Caco-2 (cell line): ENCODE measurements around the gene DNER. TPM values are rescaled to one million over a fixed set of nuclear protein-coding genes. Genes with fewer than 3 reads are reported as not detected.

Experiments
- BruUV-seq: library from RNA; stranded (reverse); fragments of 400-500 nt; replicated peaks from 2 replicates; lab custom pipeline; 2021; lab: Mats Ljungman, UMichigan
- CTCF ChIA-PET: fragments of 300-600 bp; sonication (Branson Sonifier 250); formaldehyde crosslinking; loops from one replicate; lab custom pipeline; 2022; ENCODE audit warnings: antibody characterized with exemption; lab: Charles Lee
- POLR2A ChIA-PET: fragments of 300-600 bp; sonication (Branson Sonifier 250); formaldehyde crosslinking; loops from one replicate; lab custom pipeline; 2022; ENCODE audit warnings: antibody characterized with exemption; lab: Charles Lee
- DNase-seq, 2 experiments: peaks; one replicate each; pipeline versions ENCODE4 v3.0.0 to v3.0.0-alpha.2; 2020 to 2022
- H3K27me3 ChIP-seq: replicated peaks from 2 replicates; pipeline ENCODE4 v1.6.0; 2011; ENCODE audit warnings: low read length; ENCODE audit not compliant: control insufficient read depth, insufficient read depth
- H3K36me3 ChIP-seq: 2 replicates; pipeline ENCODE4 v1.5.1; 2011; ENCODE audit warnings: low read length; ENCODE audit not compliant: control insufficient read depth, insufficient read depth
- H3K4me1 ChIP-seq: fragments of 250-450 bp; sonication (Bioruptor Pico); 2 replicates; pipeline ENCODE4 v1.5.1; 2020; ENCODE audit warnings: mild to moderate bottlenecking
- H3K4me3 ChIP-seq: 2 replicates; pipeline ENCODE4 v1.5.1; 2011; ENCODE audit warnings: low read depth, mild to moderate bottlenecking, control low read depth, low read length
- H3K9me3 ChIP-seq: fragments of 250-450 bp; sonication (Bioruptor Pico); 2 replicates; pipeline ENCODE4 v1.5.1; 2020; ENCODE audit warnings: mild to moderate bottlenecking, moderate library complexity
- H3K27ac Mint-ChIP-seq: one replicate; pipeline ENCODE4 v1.8.0; 2022; ENCODE audit warnings: mixed read lengths; ENCODE audit not compliant: unreplicated experiment
- H3K27me3 Mint-ChIP-seq: one replicate; pipeline ENCODE4 v1.8.0; 2022; ENCODE audit warnings: mixed read lengths; ENCODE audit not compliant: insufficient read depth, unreplicated experiment
- H3K36me3 Mint-ChIP-seq: one replicate; pipeline ENCODE4 v1.8.0; 2022; ENCODE audit warnings: mild to moderate bottlenecking, mixed read lengths; ENCODE audit not compliant: insufficient read depth, unreplicated experiment
- H3K4me1 Mint-ChIP-seq: one replicate; pipeline ENCODE4 v1.8.0; 2022; ENCODE audit warnings: low read depth, mixed read lengths; ENCODE audit not compliant: unreplicated experiment
- H3K4me3 Mint-ChIP-seq: one replicate; pipeline ENCODE4 v1.8.0; 2022; ENCODE audit warnings: mild to moderate bottlenecking, moderate library complexity, mixed read lengths; ENCODE audit not compliant: unreplicated experiment
- H3K9me3 Mint-ChIP-seq: one replicate; pipeline ENCODE4 v1.8.0; 2022; ENCODE audit warnings: mixed read lengths; ENCODE audit not compliant: unreplicated experiment
- CTCF ChIP-seq, 2 experiments: fragments of 200-600 bp in 1 of 2; IDR thresholded peaks; 1 replicate in 1 of 2; 2 replicates in 1 of 2; pipeline versions ENCODE4 v1.5.1 to v1.8.0; 2011 to 2022; ENCODE audit warnings: antibody characterized with exemption in 1 of 2, control low read depth in 1 of 2, inconsistent platforms in 1 of 2, low read depth in 1 of 2, low read length in 1 of 2, mild to moderate bottlenecking in 1 of 2, moderate library complexity in 1 of 2; ENCODE audit not compliant: insufficient read depth in 1 of 2, severe bottlenecking in 1 of 2, unreplicated experiment in 1 of 2
- intact Hi-C: fragments of 100-400 bp; cut with micrococcal nuclease; formaldehyde crosslinking; loops from one replicate; pipeline ENCODE4 v1.10.0; 2022; ENCODE audit not compliant: unreplicated experiment
- total RNA-seq: library from RNA; stranded (reverse); gene quantifications from 2 replicates; pipeline ENCODE4 v1.2.3, GENCODE V29; 2022

DNER gene
- total RNA-seq, 1 experiment from 2014 or later = not detected

DNA sequence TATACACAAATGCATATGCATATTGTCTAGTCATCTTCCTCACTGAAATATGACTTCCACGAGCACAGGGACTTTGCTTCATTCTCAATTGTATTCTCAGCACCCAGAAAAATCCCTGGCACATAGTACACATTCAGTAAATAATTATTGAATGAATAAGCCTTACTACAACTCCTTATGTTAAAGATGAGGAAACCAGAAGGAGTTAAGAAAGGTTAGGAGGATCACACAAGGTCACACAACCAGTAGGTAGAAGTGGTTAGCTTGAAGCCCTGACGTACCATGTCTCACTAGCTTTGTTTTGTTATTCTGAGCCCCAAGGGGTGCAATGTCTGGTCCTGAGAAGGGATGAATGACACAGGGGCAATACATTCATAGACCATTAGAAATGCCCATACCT, 222.3 kb downstream of the DNER start:
- ChIA-PET POLR2A (no interaction called here), CTCF (interaction anchor here (0.5 kb wide), 1 partner anchor 95 kb away, joined by 4 read pairs; no protein-coding TSS in a partner anchor)
- H3K27ac Mint-ChIP-seq = no peak overlapping the region
- no peaks in the 10 kb centered on the region for H3K4me1 ChIP-seq
- H3K27me3 ChIP-seq = no peaks in the 10 kb centered on the region; the same call in 1 of the 2 replicates
- no peak for DNase-seq
- H3K4me3 Mint-ChIP-seq = no peak overlapping the region
- H3K27me3 Mint-ChIP-seq = peaks cover 3% of the 10 kb centered on the region
- no peaks in the 10 kb centered on the region for H3K9me3 ChIP-seq
- H3K36me3 ChIP-seq = no peaks in the 10 kb centered on the region
- BruUV-seq = no TSS peak
- H3K9me3 Mint-ChIP-seq = peaks cover 10% of the 10 kb centered on the region
- no peaks in the 10 kb centered on the region for H3K4me1 Mint-ChIP-seq
- no peaks in the 10 kb centered on the region for H3K36me3 Mint-ChIP-seq
- H3K4me3 ChIP-seq = no peak overlapping the region
- TF ChIP-seq CTCF (IDR thresholded peaks at IDR 0.05; ENCODE audit: insufficient read depth in 1 of 2, low read depth in 1 of 2, low read length in 1 of 2, severe bottlenecking in 1 of 2, unreplicated experiment in 1 of 2) = no peak
- intact Hi-C loops = no loop called here

GRCh38 chr2:229490167-229490566, 224.2 kb downstream of the DNER start:
- intact Hi-C loops = no loop called here
- Histone ChIP-seq H3K27me3 (no peaks in the 10 kb centered on the region; the same call in 1 of the 2 replicates), H3K36me3 (no peaks in the 10 kb centered on the region), H3K9me3 (no peaks in the 10 kb centered on the region), H3K4me3 (no peak overlapping the region), H3K4me1 (no peaks in the 10 kb centered on the region)
- no peak for TF ChIP-seq CTCF (IDR thresholded peaks at IDR 0.05; ENCODE audit: insufficient read depth in 1 of 2, low read depth in 1 of 2, low read length in 1 of 2, severe bottlenecking in 1 of 2, unreplicated experiment in 1 of 2)
- Mint-ChIP-seq H3K27me3 (peaks cover 3% of the 10 kb centered on the region), H3K4me3 (no peak overlapping the region), H3K9me3 (peaks cover 10% of the 10 kb centered on the region), H3K27ac (no peak overlapping the region), H3K4me1 (no peaks in the 10 kb centered on the region), H3K36me3 (no peaks in the 10 kb centered on the region)
- no peak for DNase-seq
- POLR2A ChIA-PET = no interaction called here
- BruUV-seq = no TSS peak
- CTCF ChIA-PET = no interaction called here

DNA sequence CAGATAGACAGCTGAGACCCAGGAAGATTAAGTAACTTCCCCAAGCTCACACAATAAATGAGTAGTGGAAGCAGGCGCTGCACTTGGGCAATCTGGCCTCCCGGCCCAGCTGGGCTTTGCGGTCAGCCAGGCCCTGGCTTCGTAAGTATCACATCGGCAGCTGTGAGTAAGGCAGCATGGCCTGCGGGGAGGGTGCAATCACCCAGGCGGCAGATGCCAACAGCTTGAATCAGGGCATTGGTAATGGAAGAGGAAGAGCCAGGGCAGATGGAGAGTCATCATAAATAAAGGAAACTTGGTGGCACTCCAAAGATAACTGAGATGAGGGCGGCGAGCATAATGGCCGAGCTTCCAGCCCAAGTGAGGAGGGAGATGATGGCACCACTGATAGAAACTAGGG, 225.3 kb downstream of the DNER start:
- H3K4me1 ChIP-seq = no peaks in the 10 kb centered on the region
- ChIA-PET CTCF (no interaction called here), POLR2A (no interaction called here)
- no peaks in the 10 kb centered on the region for H3K9me3 ChIP-seq
- Mint-ChIP-seq H3K36me3 (no peaks in the 10 kb centered on the region), H3K27ac (no peak overlapping the region), H3K27me3 (no peaks in the 10 kb centered on the region), H3K4me1 (no peaks in the 10 kb centered on the region), H3K9me3 (peaks cover 10% of the 10 kb centered on the region), H3K4me3 (no peak overlapping the region)
- H3K36me3 ChIP-seq = no peaks in the 10 kb centered on the region
- no peaks in the 10 kb centered on the region; the same call in 1 of the 2 replicates for H3K27me3 ChIP-seq
- no peak for TF ChIP-seq CTCF (IDR thresholded peaks at IDR 0.05; ENCODE audit: insufficient read depth in 1 of 2, low read depth in 1 of 2, low read length in 1 of 2, severe bottlenecking in 1 of 2, unreplicated experiment in 1 of 2)
- H3K4me3 ChIP-seq = no peak overlapping the region
- no TSS peak for BruUV-seq
- intact Hi-C loops = no loop called here
- no peak for DNase-seq
